Measurements from ENCODE around the gene MGAT5B.

Gene MGAT5B

DNA sequence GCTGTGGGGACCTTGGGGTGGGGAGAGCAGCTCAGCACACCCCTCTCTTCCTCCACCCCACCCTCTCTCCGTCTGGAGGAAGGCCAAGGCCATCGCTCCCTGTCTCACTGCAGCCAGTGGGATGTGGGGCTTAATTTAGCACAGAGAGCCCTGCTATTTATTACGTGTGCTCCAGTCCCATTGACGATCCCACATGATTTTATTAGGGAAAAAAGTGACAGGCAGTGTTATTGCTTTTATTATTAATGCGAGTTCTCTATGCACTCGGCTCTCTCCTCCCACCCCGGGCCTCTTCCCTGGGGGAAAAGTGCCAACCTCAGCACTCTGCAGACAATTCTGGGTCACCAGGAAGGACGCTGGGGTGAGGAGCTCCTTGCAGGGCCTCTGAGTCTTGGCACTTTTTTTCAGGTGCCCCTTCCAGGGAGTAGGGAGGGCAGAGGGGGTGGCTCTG lies 57.3 kb downstream of the MGAT5B start:
- H3K27me3 ChIP-seq (ENCODE audit: insufficient read depth, low read depth, severe bottlenecking): no peaks in the 10 kb centered on the region
- H3K4me3 ChIP-seq (ENCODE audit: low read depth, low read length): no peak overlapping the region
- peaks cover 15% of the 10 kb centered on the region for H3K36me3 ChIP-seq
- H3K9me3 ChIP-seq (ENCODE audit: severe bottlenecking): no peaks in the 10 kb centered on the region
- no peak overlapping the region for H3K27ac ChIP-seq
- no peak for DNase-seq
- TF ChIP-seq CTCF (IDR thresholded peaks at IDR 0.05; ENCODE audit: low read depth, low read length): no peak

DNA sequence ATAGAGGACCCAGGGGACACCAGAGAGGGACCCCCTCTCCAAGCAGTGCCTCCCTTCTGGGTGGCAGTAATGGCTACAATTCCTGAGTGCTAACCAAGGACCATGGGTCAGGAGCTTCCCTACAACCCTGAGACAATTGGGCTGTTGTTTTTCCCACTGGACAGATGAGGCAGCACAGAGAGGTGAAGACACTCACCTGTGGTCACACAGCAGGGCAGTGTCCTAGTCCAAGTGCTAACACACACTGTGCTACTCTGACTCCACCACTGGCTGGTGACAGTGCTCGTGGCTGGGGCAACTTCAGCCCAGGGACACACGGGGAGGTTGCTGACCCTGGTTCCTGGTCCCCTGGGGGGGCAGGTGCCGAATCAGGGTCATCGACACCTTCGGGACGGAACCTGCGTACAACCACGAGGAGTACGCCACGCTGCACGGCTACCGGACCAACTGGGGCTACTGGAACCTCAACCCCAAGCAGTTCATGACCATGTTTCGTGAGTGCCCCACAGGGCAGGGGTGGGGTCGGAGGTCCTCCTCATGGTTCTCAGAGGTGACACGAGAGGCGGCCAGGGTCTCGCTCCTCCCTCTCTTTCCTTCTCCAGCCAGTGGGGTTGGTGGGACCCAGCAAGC lies 58.1 kb downstream of the MGAT5B start:
- H3K27me3 ChIP-seq (ENCODE audit: insufficient read depth, low read depth, severe bottlenecking): no peaks in the 10 kb centered on the region
- H3K36me3 ChIP-seq: peaks cover 15% of the 10 kb centered on the region
- no peak overlapping the region for H3K4me3 ChIP-seq (ENCODE audit: low read depth, low read length)
- TF ChIP-seq CTCF (IDR thresholded peaks at IDR 0.05; ENCODE audit: low read depth, low read length): no peak
- no peaks in the 10 kb centered on the region for H3K9me3 ChIP-seq (ENCODE audit: severe bottlenecking)
- no peak overlapping the region for H3K27ac ChIP-seq
- no peak for DNase-seq

DNA sequence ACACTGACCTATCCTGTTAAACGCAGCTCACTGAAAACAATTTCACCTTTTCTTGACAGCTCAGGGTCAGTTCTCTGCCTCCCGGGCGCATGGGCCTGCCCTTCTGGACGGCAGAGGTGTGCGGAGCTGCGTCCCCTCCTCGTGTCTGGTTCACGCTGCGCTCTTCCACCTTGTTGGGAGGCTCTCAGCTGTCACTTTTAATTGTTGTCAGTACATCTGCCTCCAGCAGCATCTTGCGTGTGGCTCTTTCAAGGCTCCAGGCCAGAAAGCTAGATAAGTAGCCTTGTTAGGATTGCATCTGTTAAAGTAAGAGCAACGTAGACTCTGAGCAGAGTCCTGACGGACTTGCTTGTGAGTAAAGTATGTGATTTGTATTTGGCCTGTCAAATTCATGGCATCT lies 59.4 kb downstream of the MGAT5B start:
- Histone ChIP-seq H3K27ac (no peak overlapping the region), H3K36me3 (peaks cover 15% of the 10 kb centered on the region), H3K27me3 (ENCODE audit: insufficient read depth, low read depth, severe bottlenecking) (no peaks in the 10 kb centered on the region), H3K4me3 (ENCODE audit: low read depth, low read length) (no peak overlapping the region), H3K9me3 (ENCODE audit: severe bottlenecking) (no peaks in the 10 kb centered on the region)
- TF ChIP-seq CTCF (IDR thresholded peaks at IDR 0.05; ENCODE audit: low read depth, low read length): no peak
- DNase-seq: no peak

GRCh38 chr17:76927982-76928381 lies 59.8 kb downstream of the MGAT5B start:
- H3K4me3 ChIP-seq (ENCODE audit: low read depth, low read length): no peak overlapping the region

DNA sequence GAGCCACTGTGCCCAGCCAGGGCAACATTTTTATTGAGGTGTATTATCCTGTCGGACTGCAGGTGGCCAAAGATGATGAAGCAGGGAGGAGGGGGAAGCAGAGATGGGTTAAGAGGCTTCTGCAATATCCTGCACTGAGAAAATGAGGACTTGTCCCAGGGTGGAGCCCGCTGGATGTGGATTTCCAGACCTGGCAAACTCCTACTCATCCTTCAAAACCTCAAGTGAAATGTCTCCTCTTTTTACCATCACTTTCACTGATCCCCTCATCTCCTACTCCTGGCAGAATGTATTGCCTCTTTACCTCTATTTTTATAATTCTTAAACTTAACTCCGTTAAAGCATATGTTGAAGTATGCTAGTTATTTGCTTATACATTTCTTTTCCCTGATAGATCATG lies 60.9 kb downstream of the MGAT5B start:
- Histone ChIP-seq H3K9me3 (ENCODE audit: severe bottlenecking) (no peaks in the 10 kb centered on the region), H3K4me3 (ENCODE audit: low read depth, low read length) (no peak overlapping the region), H3K36me3 (peaks cover 18% of the 10 kb centered on the region), H3K27me3 (ENCODE audit: insufficient read depth, low read depth, severe bottlenecking) (no peaks in the 10 kb centered on the region), H3K27ac (no peak overlapping the region)
- TF ChIP-seq CTCF (IDR thresholded peaks at IDR 0.05; ENCODE audit: low read depth, low read length): no peak
- no peak for DNase-seq

More at GRCh38 chr17:76927982-76928381, 59.8 kb downstream of the MGAT5B start:
- peaks cover 15% of the 10 kb centered on the region for H3K36me3 ChIP-seq
- DNase-seq: no peak
- no peaks in the 10 kb centered on the region for H3K27me3 ChIP-seq (ENCODE audit: insufficient read depth, low read depth, severe bottlenecking)
- H3K27ac ChIP-seq: no peak overlapping the region
- no peak for TF ChIP-seq CTCF (IDR thresholded peaks at IDR 0.05; ENCODE audit: low read depth, low read length)
- H3K9me3 ChIP-seq (ENCODE audit: severe bottlenecking): no peaks in the 10 kb centered on the region

GRCh38 chr17:76929601-76930000 lies 61.4 kb downstream of the MGAT5B start:
- no peaks in the 10 kb centered on the region for H3K9me3 ChIP-seq (ENCODE audit: severe bottlenecking)
- peaks cover 20% of the 10 kb centered on the region for H3K36me3 ChIP-seq
- peak overlapping the region; percentile 39; the same call in 1 of the 2 replicates for H3K27ac ChIP-seq
- H3K27me3 ChIP-seq (ENCODE audit: insufficient read depth, low read depth, severe bottlenecking): no peaks in the 10 kb centered on the region
- DNase-seq: no peak
- TF ChIP-seq CTCF (IDR thresholded peaks at IDR 0.05; ENCODE audit: low read depth, low read length): no peak
- no peak overlapping the region for H3K4me3 ChIP-seq (ENCODE audit: low read depth, low read length)

Data from WERI-Rb-1 (cell line).